Parathyroid adenoma (tissue), 2 donors: ENCODE measurements around the gene CXorf49.

Experiments
- H2AFZ ChIP-seq: fragments of 300-600 bp; sonication (generic); one replicate; pipeline ENCODE4 v1.7.0; 2017; ENCODE audit warnings: antibody characterized with exemption, mild to moderate bottlenecking
- H3K27ac ChIP-seq: fragments of 300-600 bp; sonication (generic); one replicate; pipeline ENCODE4 v1.7.0; 2017
- H3K27me3 ChIP-seq: fragments of 300-600 bp; sonication (generic); one replicate; pipeline ENCODE4 v1.7.0; 2017; ENCODE audit warnings: low read length; ENCODE audit not compliant: control insufficient read depth, insufficient read depth
- H3K36me3 ChIP-seq: fragments of 300-600 bp; sonication (generic); one replicate; pipeline ENCODE4 v1.7.0; 2017; ENCODE audit warnings: low read length; ENCODE audit not compliant: control insufficient read depth, insufficient read depth
- H3K4me1 ChIP-seq: fragments of 300-600 bp; sonication (generic); one replicate; pipeline ENCODE4 v1.7.0; 2017; ENCODE audit warnings: control low read depth
- H3K4me2 ChIP-seq: fragments of 300-600 bp; sonication (generic); one replicate; pipeline ENCODE4 v1.7.0; 2017; ENCODE audit warnings: low read length
- H3K4me3 ChIP-seq: fragments of 300-600 bp; sonication (generic); one replicate; pipeline ENCODE4 v1.7.0; 2017; ENCODE audit warnings: low read depth, low read length
- H3K79me2 ChIP-seq: fragments of 300-600 bp; sonication (generic); one replicate; pipeline ENCODE4 v1.7.0; 2017; ENCODE audit warnings: control low read depth
- H3K9ac ChIP-seq: fragments of 300-600 bp; sonication (generic); one replicate; pipeline ENCODE4 v1.7.0; 2017; ENCODE audit warnings: mild to moderate bottlenecking
- H3K9me3 ChIP-seq: fragments of 300-600 bp; sonication (generic); one replicate; pipeline ENCODE4 v1.7.0; 2017; ENCODE audit warnings: low read length; ENCODE audit not compliant: control insufficient read depth
- TF ChIP-seq, protein P1 (sequence below): fragments of 300-600 bp; sonication (generic); IDR thresholded peaks from one replicate; pipeline ENCODE4 v1.7.0; 2017; ENCODE audit warnings: antibody characterized with exemption, mild to moderate bottlenecking
- donor health status: primary hyperparathyroidism.

CXorf49 gene

DNA sequence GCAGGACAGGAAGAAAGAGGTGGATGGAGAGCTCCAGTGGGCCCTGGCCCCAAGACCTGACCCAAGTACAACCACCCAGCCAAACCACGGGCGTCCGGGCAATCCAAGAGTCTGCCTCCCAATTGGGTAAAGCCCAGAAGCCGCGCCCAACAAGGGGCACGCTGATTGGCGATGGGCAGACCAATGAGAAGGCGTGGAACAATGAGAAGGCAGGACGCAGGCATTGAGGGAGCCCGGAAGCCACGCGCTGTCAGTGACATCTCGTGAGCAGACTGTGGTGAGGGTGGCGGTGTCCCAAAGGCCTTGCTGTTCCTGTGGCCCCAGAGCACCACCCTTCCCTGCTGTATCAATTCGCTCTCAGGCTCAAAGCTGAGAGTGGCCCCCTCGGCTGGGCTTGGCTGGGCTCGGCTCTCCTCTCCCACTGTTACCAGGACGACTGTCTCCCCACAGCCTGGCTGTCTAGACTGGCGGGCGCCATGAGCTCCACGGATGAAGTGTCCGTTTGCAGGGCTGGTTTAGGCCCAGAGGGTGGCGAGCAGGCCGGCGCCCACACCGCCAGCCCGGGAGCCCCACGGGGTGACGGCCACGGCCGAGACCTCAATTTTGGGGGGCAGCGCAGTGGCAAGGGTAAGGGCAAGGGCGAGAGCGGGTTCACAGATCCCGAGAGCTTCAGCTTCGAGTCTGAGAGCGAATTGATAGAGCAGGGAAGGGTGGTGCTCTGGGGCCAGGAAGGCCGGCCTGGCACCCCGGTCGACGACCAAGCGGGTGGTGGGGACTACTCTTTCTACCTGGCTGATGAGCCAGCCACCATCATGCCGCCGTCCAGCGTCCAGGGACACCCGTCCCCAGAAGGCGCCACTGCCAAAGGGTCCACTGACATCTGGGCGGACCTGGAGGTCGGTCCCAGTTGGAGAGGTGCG is 50.5 kb downstream of the CXorf49 start, which contains the start of gene LOC101059915:
TSS of gene LOC101059915 (plus strand) at position 219 of the 920 bp plus-strand sequence.
- H3K9ac ChIP-seq, result no peak within 1 kb of the TSS
- no peaks in the 10 kb centered on the region for H3K4me1 ChIP-seq
- no peaks in the 10 kb centered on the region for H3K27me3 ChIP-seq
- H3K79me2 ChIP-seq, result no peaks in the 10 kb centered on the region
- H3K9me3 ChIP-seq, result no peaks in the 10 kb centered on the region
- H2AFZ ChIP-seq, result no peak within 1 kb of the TSS
- H3K4me2 ChIP-seq, result no peak within 1 kb of the TSS
- no peaks in the 10 kb centered on the region for H3K36me3 ChIP-seq
- no peak within 1 kb of the TSS for H3K27ac ChIP-seq
- TF ChIP-seq, protein P1, sequence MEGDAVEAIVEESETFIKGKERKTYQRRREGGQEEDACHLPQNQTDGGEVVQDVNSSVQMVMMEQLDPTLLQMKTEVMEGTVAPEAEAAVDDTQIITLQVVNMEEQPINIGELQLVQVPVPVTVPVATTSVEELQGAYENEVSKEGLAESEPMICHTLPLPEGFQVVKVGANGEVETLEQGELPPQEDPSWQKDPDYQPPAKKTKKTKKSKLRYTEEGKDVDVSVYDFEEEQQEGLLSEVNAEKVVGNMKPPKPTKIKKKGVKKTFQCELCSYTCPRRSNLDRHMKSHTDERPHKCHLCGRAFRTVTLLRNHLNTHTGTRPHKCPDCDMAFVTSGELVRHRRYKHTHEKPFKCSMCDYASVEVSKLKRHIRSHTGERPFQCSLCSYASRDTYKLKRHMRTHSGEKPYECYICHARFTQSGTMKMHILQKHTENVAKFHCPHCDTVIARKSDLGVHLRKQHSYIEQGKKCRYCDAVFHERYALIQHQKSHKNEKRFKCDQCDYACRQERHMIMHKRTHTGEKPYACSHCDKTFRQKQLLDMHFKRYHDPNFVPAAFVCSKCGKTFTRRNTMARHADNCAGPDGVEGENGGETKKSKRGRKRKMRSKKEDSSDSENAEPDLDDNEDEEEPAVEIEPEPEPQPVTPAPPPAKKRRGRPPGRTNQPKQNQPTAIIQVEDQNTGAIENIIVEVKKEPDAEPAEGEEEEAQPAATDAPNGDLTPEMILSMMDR, result no peak
- H3K4me3 ChIP-seq, result no peak within 1 kb of the TSS

DNA sequence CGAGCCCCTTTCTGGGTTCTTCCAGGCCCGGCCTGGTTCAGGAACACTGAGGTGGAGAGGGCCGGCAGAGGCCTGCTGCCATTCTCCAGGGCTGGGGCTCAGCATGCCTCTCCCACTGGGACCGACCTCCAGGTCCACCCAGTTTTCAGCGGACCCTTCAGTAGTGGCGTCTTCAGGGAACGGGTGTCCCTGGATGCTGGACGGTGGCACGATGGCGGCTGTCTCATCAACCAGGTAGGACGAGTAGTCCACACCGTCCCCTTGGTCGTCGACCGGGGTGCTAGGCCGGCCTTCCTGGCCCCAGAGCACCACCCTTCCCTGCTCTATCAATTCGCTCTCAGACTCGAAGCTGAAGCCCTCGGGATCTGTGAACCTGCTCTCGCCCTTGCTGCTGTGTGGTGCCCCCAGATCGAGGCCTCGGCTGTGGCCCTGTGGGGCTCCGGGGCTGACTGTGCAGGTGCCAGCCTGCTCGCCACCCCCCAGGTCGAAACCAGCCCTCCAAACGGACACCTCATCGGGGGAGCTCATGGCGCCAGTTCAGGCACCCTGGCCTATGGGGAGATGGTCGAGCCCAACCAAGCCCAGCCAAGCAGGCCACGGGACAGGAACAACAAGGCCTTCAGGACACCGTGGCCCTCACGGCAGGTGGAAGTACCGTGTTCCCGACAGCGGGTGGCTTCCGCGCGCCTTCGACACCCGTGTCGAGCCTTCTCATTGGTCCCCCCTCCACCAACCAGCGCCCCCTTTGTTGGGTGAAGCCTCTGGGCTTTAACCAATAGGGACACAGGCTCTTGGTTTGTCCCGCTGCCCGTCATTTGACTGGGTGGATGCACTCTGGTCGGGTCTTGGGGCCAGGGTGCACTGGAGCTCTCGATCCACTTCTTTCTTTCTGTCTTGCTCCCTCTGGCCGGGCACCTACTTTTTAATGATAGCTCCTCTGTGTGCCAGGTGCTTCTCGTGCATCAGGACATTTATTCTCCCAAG is 51.6 kb downstream of the CXorf49 start:
- Histone ChIP-seq H3K4me1 (no peaks in the 10 kb centered on the region), H3K36me3 (no peaks in the 10 kb centered on the region), H3K9me3 (no peaks in the 10 kb centered on the region), H3K79me2 (no peaks in the 10 kb centered on the region), H3K4me2 (no peak overlapping the region), H3K27ac (no peak overlapping the region), H2AFZ (no peak overlapping the region), H3K27me3 (no peaks in the 10 kb centered on the region), H3K9ac (no peak overlapping the region), H3K4me3 (no peak overlapping the region)
- TF ChIP-seq, protein P1, result no peak

DNA sequence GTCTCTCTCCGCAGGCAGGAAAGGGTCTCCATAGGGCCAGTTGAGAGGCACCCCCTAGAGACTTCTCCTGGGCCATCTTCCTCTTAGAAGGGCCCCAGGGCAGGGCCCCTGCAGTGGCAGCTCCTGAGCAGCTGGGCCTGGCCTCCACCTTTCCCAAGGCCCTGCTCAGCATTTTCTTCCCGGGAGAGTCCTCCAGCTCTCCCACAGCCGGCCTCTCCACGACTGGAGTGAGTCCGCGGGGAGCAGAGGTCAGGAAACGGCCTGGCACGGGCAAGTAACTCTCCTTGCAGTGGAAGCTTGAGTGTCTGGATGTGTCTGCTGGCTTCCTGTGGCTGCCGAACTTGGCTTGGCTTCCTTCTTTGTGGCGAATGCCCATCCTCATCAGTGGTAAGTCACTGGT is 52.3 kb downstream of the CXorf49 start:
- Histone ChIP-seq H3K27ac (no peak overlapping the region), H3K9me3 (no peaks in the 10 kb centered on the region), H3K9ac (no peak overlapping the region), H3K4me3 (no peak overlapping the region), H3K36me3 (no peaks in the 10 kb centered on the region), H3K4me1 (no peaks in the 10 kb centered on the region), H3K4me2 (no peak overlapping the region), H3K79me2 (no peaks in the 10 kb centered on the region), H3K27me3 (no peaks in the 10 kb centered on the region), H2AFZ (no peak overlapping the region)
- TF ChIP-seq, protein P1, result no peak

DNA sequence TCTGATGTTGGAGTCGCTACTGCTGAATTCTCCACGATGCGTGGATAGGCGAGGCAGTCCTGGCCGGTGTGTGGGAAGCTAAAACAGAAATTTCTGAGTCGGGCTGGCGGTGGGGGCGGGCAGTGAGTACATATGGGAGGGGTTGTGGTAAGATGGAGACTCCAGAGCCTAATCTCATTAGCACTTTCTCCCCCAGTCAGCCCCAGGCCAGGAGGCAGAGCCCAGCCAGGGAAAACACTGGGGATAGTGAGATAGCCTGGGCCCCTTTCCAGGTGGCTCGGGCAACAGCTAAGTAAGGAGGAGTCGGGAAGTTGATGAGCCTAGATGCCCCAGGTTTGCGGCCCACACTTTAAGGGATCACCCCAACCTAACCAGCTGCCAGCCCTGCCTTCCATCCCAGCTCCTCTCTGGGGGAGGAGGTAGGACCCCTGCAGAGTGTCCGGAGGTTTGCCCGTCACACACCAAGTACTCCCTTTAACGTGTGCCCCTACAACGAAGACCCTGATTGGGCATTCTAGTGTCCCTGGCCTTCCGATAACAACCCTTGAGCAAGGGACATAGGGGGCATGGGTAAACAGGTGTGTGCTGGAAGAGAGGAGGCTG is 53.1 kb downstream of the CXorf49 start:
- H3K27me3 ChIP-seq, result no peaks in the 10 kb centered on the region
- no peak overlapping the region for H3K27ac ChIP-seq
- no peaks in the 10 kb centered on the region for H3K9me3 ChIP-seq
- TF ChIP-seq, protein P1, result no peak
- H2AFZ ChIP-seq, result no peak overlapping the region
- no peaks in the 10 kb centered on the region for H3K79me2 ChIP-seq
- no peak overlapping the region for H3K4me3 ChIP-seq
- H3K9ac ChIP-seq, result no peak overlapping the region
- no peaks in the 10 kb centered on the region for H3K36me3 ChIP-seq
- H3K4me2 ChIP-seq, result no peak overlapping the region
- no peaks in the 10 kb centered on the region for H3K4me1 ChIP-seq
